PC-9 (cell line): Measurements from ENCODE around the gene TMEM147. TPM values are rescaled to one million over a fixed set of nuclear protein-coding genes. Genes with fewer than 3 reads are reported as not detected.
A peak's percentile ranks its signal among the peaks of the same experiment; 100 is the strongest.
"Not testable (repeated sequence)": the region's sequence is repeated elsewhere in the genome, so short reads cannot be mapped to it uniquely, and the experiment has no call there.

Experiments
- BruUV-seq: library from RNA; stranded (reverse); fragments of 400-500 nt; replicated peaks from 2 replicates; lab custom pipeline; 2021; lab: Mats Ljungman, UMichigan
- CTCF ChIA-PET: fragments of 300-600 bp; sonication (Branson Sonifier 250); formaldehyde crosslinking; loops from one replicate; lab custom pipeline; 2022; ENCODE audit warnings: antibody characterized with exemption; lab: Charles Lee
- POLR2A ChIA-PET: fragments of 300-600 bp; sonication (Branson Sonifier 250); formaldehyde crosslinking; loops from one replicate; lab custom pipeline; 2022; ENCODE audit warnings: antibody characterized with exemption; ENCODE audit not compliant: unreplicated experiment; lab: Charles Lee
- DNase-seq, 2 experiments: peaks; one replicate each; pipeline versions ENCODE4 v3.0.0 to v3.0.0-alpha.2; 2015 to 2022; ENCODE audit warnings: mixed read lengths in 1 of 2
- H2AFZ ChIP-seq: fragments of 200-600 bp; sonication (generic); 2 replicates; pipeline ENCODE4 v1.8.1; 2017; ENCODE audit warnings: antibody characterized with exemption
- H3F3A ChIP-seq: fragments of 200-600 bp; sonication (generic); 2 replicates; pipeline ENCODE4 v1.8.1; 2017; ENCODE audit warnings: antibody characterized with exemption, mild to moderate bottlenecking, low read depth; ENCODE audit not compliant: insufficient read depth
- H3K27ac ChIP-seq: fragments of 200-600 bp; sonication (generic); 2 replicates; pipeline ENCODE4 v1.6.1; 2016; ENCODE audit warnings: mixed run types
- H3K27me3 ChIP-seq: fragments of 200-600 bp; sonication (generic); 2 replicates; pipeline ENCODE4 v1.6.1; 2016; ENCODE audit warnings: low read depth, mixed run types; ENCODE audit not compliant: insufficient read depth
- H3K36me3 ChIP-seq: fragments of 200-600 bp; sonication (generic); 2 replicates; pipeline ENCODE4 v1.6.1; 2016; ENCODE audit warnings: low read depth, mixed run types
- H3K4me1 ChIP-seq: fragments of 200-600 bp; sonication (generic); replicated peaks from 2 replicates; pipeline ENCODE4 v1.6.1; 2016; ENCODE audit warnings: mixed run types; ENCODE audit not compliant: insufficient read depth
- H3K4me2 ChIP-seq: fragments of 200-600 bp; sonication (generic); 2 replicates; pipeline ENCODE4 v1.6.1; 2017; ENCODE audit warnings: mixed run types
- H3K4me3 ChIP-seq: fragments of 200-600 bp; sonication (generic); 2 replicates; pipeline ENCODE4 v1.6.1; 2016; ENCODE audit warnings: mixed run types
- H3K79me2 ChIP-seq: fragments of 200-600 bp; sonication (generic); 2 replicates; pipeline ENCODE4 v1.6.1; 2017; ENCODE audit warnings: low read depth, mixed run types
- H3K9me2 ChIP-seq: fragments of 200-600 bp; sonication (generic); 2 replicates; pipeline ENCODE4 v1.8.1; 2017; ENCODE audit warnings: mild to moderate bottlenecking; ENCODE audit not compliant: insufficient read depth
- H3K9me3 ChIP-seq: fragments of 200-600 bp; sonication (generic); 2 replicates; pipeline ENCODE4 v1.8.1; 2016; ENCODE audit warnings: low read depth; ENCODE audit not compliant: insufficient read depth
- H4K20me1 ChIP-seq: fragments of 200-600 bp; sonication (generic); 2 replicates; pipeline ENCODE4 v1.8.1; 2017; ENCODE audit not compliant: insufficient read depth
- EZH2 ChIP-seq: fragments of 200-600 bp; sonication (generic); IDR thresholded peaks from 2 replicates; pipeline ENCODE4 v1.8.0; 2017; ENCODE audit warnings: antibody characterized with exemption, low read depth
- intact Hi-C: fragments of 100-400 bp; cut with micrococcal nuclease; formaldehyde crosslinking; loops from one replicate; pipeline ENCODE4 v1.10.0; 2022; ENCODE audit not compliant: unreplicated experiment
- total RNA-seq: library from RNA; stranded (reverse); gene quantifications from 2 replicates; pipeline ENCODE4 v1.2.3, GENCODE V29; 2021
- TF ChIP-seq, protein P1 (sequence below): fragments of 200-600 bp; sonication (generic); conservative IDR thresholded peaks from 2 replicates; pipeline ENCODE4 v1.6.1; 2017; ENCODE audit warnings: mixed run types, antibody characterized with exemption, mild to moderate bottlenecking, moderate library complexity

TMEM147 gene
- total RNA-seq, 1 experiment from 2014 or later = 82.6 TPM

DNA sequence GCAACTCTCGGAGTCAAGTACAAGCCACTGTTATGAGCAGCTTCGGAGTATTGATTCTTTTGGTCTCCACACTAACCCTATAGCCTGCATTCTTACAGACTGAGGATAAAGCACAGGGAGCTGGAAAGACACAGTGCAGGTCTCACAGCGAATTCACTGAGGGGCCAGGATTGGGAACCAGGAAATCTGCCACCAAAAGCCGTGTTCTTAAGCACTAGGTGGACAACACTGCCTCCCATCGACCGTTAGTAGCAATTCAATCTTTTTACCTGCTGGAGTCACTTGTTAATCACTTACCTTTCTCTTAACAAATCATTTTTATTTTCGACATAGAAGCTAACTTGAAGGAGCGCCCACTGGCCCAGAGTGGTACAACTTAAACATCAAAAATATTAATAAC lies 46.8 kb downstream of the TMEM147 start:
- Histone ChIP-seq H3K79me2 (no peaks in the 10 kb centered on the region), H3K4me2 (no peak overlapping the region), H3K36me3 (no peaks in the 10 kb centered on the region), H3K4me3 (no peak overlapping the region), H3K4me1 (no peaks in the 10 kb centered on the region), H4K20me1 (no peaks in the 10 kb centered on the region), H3K9me2 (no peaks in the 10 kb centered on the region), H3K27me3 (peaks cover 9% of the 10 kb centered on the region; the same call in 1 of the 2 replicates), H3K9me3 (no peaks in the 10 kb centered on the region), H3K27ac (no peak overlapping the region), H2AFZ (no peak overlapping the region), H3F3A (no peaks in the 10 kb centered on the region)
- TF ChIP-seq EZH2 = no peak
- TF ChIP-seq, protein P1, sequence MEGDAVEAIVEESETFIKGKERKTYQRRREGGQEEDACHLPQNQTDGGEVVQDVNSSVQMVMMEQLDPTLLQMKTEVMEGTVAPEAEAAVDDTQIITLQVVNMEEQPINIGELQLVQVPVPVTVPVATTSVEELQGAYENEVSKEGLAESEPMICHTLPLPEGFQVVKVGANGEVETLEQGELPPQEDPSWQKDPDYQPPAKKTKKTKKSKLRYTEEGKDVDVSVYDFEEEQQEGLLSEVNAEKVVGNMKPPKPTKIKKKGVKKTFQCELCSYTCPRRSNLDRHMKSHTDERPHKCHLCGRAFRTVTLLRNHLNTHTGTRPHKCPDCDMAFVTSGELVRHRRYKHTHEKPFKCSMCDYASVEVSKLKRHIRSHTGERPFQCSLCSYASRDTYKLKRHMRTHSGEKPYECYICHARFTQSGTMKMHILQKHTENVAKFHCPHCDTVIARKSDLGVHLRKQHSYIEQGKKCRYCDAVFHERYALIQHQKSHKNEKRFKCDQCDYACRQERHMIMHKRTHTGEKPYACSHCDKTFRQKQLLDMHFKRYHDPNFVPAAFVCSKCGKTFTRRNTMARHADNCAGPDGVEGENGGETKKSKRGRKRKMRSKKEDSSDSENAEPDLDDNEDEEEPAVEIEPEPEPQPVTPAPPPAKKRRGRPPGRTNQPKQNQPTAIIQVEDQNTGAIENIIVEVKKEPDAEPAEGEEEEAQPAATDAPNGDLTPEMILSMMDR = peak; percentile 52
- BruUV-seq = no TSS peak
- ChIA-PET POLR2A (no interaction called here), CTCF (no interaction called here)
- DNase-seq = no peak
- intact Hi-C loops = no loop called here

DNA sequence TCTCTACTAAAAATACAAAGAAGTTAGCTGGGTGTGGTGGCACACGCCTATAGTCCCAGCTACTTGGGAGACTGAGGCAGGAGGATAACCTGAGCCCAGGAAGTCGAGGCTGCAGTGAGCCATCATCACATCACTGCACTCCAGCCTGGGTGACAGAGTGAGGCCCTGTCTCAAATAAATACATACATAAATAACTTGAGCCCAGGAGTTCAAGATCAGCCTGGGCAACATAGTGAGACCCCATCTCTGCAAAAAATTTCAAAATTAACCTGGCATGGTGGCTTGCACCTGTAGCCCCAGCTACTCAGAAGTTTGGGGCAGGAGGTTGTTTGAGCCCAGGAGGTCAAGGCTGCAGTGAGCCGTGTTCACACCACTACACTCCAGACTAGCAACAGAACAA lies 49.6 kb downstream of the TMEM147 start:
- H2AFZ ChIP-seq, H4K20me1 ChIP-seq, DNase-seq, H3K36me3 ChIP-seq, H3K27ac ChIP-seq, H3K4me2 ChIP-seq, POLR2A ChIA-PET, CTCF ChIA-PET, BruUV-seq, H3K9me2 ChIP-seq, H3K27me3 ChIP-seq, H3K4me3 ChIP-seq, intact Hi-C loops, H3K79me2 ChIP-seq, H3K9me3 ChIP-seq: not testable (repeated sequence)
- Histone ChIP-seq H3K4me1 (peaks cover 12% of the 10 kb centered on the region; the same call in 1 of the 2 replicates), H3F3A (peaks cover 21% of the 10 kb centered on the region)

DNA sequence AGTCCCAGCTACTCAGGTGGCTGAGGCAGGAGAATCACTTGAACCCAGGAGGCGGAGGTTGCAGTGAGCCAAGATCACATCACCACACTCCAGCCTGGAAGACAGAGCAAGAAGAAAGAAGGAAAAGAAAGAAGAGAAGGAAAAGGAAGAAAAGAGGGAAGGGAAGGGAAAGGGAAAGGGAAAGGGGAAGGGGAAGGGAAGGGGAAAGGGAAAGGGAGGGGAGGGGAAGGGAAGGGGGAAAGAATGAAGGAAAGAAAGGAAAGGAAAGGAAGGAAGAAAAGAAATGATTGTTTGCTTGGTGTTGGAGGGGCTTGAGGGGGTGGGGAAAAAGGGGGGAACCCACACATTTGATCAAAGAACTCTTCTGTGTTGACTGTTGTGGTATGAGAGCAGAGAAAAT lies 50.5 kb downstream of the TMEM147 start:
- Histone ChIP-seq H3K9me3 (no peaks in the 10 kb centered on the region), H3F3A (peaks cover 21% of the 10 kb centered on the region), H3K9me2 (no peaks in the 10 kb centered on the region), H3K4me3 (no peak overlapping the region), H3K36me3 (no peaks in the 10 kb centered on the region), H4K20me1 (no peaks in the 10 kb centered on the region), H2AFZ (no peak overlapping the region), H3K4me2 (no peak overlapping the region), H3K27me3 (no peaks in the 10 kb centered on the region), H3K27ac (no peak overlapping the region), H3K79me2 (no peaks in the 10 kb centered on the region), H3K4me1 (peaks cover 12% of the 10 kb centered on the region; the same call in 1 of the 2 replicates)
- intact Hi-C loops = no loop called here
- ChIA-PET POLR2A (interaction anchor here (0.7 kb wide), 1 partner anchor 316 kb away, joined by 14 read pairs; no protein-coding TSS in a partner anchor), CTCF (no interaction called here)
- BruUV-seq = no TSS peak
- no peak for DNase-seq
- TF ChIP-seq, protein P1 = no peak
- no peak for TF ChIP-seq EZH2

DNA sequence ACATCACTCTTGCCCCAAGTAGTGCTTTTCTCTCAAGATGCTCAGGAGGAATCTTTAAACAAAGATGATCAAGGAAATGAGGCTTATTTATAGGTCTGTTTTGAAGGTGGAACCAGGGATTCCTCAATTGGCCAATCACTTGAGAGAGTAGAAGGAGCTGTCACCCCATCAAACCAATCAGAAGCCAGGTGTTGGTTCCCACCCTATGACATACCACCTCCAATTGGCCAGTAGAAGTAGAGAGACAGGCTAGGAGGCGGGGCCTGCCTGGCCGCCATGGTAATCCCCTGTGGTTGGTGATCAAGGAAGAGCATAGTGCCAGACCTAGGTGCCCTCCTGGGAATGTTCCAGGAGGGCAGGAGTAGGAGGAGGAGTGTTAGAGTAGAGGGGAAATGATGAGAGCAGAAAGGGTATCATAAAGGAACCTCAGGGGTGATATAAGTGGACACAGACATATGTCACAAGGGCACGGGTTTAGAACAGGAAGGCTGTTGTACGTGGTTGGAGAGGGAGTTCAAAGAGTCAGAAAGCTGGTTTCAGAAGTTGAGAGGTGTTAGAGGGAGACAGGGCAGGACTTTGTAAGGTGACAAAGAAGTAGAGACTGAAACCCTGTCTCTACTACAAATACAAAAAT lies 51.1 kb downstream of the TMEM147 start:
- Histone ChIP-seq H2AFZ (no peak overlapping the region), H3K4me1 (peaks cover 12% of the 10 kb centered on the region; the same call in 1 of the 2 replicates), H3K4me3 (no peak overlapping the region), H3K9me2 (no peaks in the 10 kb centered on the region), H3K27ac (no peak overlapping the region), H3K79me2 (no peaks in the 10 kb centered on the region), H4K20me1 (no peaks in the 10 kb centered on the region), H3K36me3 (no peaks in the 10 kb centered on the region), H3K4me2 (no peak overlapping the region), H3K9me3 (no peaks in the 10 kb centered on the region), H3F3A (peaks cover 21% of the 10 kb centered on the region), H3K27me3 (no peaks in the 10 kb centered on the region)
- ChIA-PET CTCF (no interaction called here), POLR2A (no interaction called here)
- intact Hi-C loops = no loop called here
- no TSS peak for BruUV-seq
- TF ChIP-seq EZH2 = no peak
- TF ChIP-seq, protein P1 = no peak
- DNase-seq = no peak
